ENCODE data around the gene BSN. TPM values are rescaled to one million over a fixed set of nuclear protein-coding genes. Genes with fewer than 3 reads are reported as not detected.
"Not testable (repeated sequence)": the region's sequence is repeated elsewhere in the genome, so short reads cannot be mapped to it uniquely, and the experiment has no call there.

The BSN gene
- total RNA-seq, 2 experiments from 2014 or later: 0.09 TPM

DNA sequence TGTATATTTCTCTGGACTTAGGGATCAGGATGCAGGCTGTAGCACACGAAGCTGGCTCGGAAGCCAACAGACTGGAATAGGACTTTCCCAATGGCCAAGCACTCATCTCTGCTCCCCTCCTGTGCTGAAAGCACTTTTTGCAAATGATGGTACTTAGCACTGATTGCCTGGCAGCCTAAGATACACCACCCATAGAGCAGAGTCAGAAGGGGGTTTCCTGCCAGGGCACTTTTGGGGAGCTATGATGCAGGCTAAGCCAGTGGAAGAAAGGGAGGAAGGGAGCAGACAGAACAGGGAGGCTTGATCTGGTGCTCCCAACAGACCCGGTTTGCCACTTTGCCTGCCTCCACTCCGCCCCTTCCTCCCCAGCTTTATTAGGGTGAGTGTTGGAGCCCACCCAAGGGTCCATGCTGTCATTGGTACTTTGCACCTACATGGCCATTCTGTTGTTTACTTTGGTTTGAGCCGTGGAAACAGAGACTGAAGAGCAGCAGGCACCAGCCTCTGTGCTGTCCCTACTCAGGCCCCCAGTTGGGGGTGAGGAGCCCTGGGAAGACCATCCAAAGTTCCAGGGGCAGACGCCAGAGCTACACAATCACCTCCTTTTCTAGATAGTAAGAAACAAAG is 15.9 kb downstream of the BSN start:
- H3K4me3 Mint-ChIP-seq: no peak overlapping the region
- H3K27ac Mint-ChIP-seq: no peak overlapping the region
- no peak for ATAC-seq
- intact Hi-C loops (cut with micrococcal nuclease): no loop called here
- H3K36me3 Mint-ChIP-seq (ENCODE audit: low read depth): no peaks in the 10 kb centered on the region
- TF ChIP-seq, protein P1, sequence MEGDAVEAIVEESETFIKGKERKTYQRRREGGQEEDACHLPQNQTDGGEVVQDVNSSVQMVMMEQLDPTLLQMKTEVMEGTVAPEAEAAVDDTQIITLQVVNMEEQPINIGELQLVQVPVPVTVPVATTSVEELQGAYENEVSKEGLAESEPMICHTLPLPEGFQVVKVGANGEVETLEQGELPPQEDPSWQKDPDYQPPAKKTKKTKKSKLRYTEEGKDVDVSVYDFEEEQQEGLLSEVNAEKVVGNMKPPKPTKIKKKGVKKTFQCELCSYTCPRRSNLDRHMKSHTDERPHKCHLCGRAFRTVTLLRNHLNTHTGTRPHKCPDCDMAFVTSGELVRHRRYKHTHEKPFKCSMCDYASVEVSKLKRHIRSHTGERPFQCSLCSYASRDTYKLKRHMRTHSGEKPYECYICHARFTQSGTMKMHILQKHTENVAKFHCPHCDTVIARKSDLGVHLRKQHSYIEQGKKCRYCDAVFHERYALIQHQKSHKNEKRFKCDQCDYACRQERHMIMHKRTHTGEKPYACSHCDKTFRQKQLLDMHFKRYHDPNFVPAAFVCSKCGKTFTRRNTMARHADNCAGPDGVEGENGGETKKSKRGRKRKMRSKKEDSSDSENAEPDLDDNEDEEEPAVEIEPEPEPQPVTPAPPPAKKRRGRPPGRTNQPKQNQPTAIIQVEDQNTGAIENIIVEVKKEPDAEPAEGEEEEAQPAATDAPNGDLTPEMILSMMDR (IDR thresholded peaks at IDR 0.05): no peak
- POLR2A ChIA-PET: no interaction called here
- H3K9me3 Mint-ChIP-seq: no peaks in the 10 kb centered on the region
- H3K27me3 Mint-ChIP-seq: no peaks in the 10 kb centered on the region
- CTCF ChIA-PET: interaction anchor here (2.5 kb wide), 1 partner anchor 102 kb away, joined by 8 read pairs; no protein-coding TSS in a partner anchor
- H3K4me1 Mint-ChIP-seq (ENCODE audit: low read depth): no peaks in the 10 kb centered on the region
- no peak for DNase-seq

DNA sequence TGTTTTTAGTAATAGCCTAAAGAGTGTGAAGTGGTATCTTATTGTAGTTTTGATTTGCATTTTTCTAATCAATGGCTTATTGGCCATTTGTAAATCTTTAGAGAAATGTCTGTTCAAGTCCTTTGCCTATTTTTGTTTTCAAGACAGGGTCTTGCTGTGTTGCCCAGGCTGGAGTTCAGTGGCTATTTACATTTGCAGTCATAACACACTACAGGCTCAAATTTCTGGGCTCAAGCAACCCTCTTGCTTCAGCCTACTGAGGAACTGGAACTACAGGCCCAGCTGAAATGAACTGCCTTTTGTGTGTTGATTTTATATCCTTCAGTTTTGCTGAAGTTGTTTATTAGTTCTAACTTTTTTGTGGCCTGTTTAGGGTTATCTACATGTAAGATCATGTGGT is 27.9 kb downstream of the BSN start:
- ChIA-PET POLR2A (no interaction called here), CTCF (interaction anchor here (1.1 to 1.7 kb wide), 2 partner anchors 42 to 89 kb away, joined by 3 to 6 read pairs; no protein-coding TSS in a partner anchor)
- TF ChIP-seq, protein P1 (IDR thresholded peaks at IDR 0.05): no peak
- Mint-ChIP-seq H3K27ac (no peak overlapping the region), H3K4me1 (ENCODE audit: low read depth) (no peaks in the 10 kb centered on the region), H3K27me3 (no peaks in the 10 kb centered on the region), H3K9me3 (no peaks in the 10 kb centered on the region), H3K36me3 (ENCODE audit: low read depth) (no peaks in the 10 kb centered on the region), H3K4me3 (no peak overlapping the region)
- intact Hi-C loops (cut with micrococcal nuclease): no loop called here
- DNase-seq: no peak
- ATAC-seq: no peak

DNA sequence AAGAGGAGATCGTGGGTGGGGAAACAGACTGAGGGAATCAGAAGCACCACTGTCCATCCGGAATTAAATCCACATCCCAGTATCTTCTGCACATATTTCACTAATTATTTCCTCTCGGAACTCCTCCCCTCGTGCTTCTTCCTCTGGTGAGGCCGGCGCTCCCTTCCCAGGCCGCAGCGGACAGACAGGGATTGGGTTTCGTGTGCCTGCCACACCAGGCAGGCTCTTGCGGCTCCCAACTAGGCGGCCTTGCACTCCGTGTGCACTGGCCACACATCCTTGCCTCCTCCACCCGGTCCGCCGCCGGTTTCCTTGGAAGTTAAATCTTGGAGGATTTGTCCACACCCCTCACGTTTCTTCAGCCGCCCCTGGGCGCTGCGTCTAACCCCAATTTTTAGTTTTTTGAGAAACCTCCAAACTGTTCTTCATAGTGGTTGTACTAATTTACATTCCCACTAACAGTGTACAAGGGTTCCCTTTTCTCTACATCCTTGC is 31.0 kb downstream of the BSN start:
- intact Hi-C loops (cut with micrococcal nuclease); ATAC-seq; CTCF ChIA-PET; H3K9me3 Mint-ChIP-seq; DNase-seq; H3K4me3 Mint-ChIP-seq; H3K36me3 Mint-ChIP-seq (ENCODE audit: low read depth); POLR2A ChIA-PET; H3K27me3 Mint-ChIP-seq; H3K4me1 Mint-ChIP-seq (ENCODE audit: low read depth); H3K27ac Mint-ChIP-seq: not testable (repeated sequence)

DNA sequence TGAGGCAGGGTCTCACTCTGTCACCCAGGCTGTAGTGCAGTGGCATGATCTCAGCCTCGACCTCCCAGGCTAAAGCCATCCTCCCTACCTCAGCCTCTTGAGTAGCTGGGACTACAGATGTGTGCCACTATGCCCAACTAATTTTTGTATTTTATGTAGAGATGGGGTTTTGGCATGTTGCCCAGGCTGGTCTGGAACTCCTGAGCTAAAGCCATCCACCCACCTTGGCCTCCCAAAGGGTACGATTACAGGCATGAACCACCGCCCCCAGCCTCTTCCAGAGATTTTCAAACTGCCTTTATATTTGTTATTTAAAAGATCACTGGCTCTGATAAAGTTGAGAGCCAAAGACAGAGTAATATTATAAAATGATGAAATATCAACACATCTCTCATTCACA is 37.3 kb downstream of the BSN start:
- Mint-ChIP-seq H3K4me1 (ENCODE audit: low read depth) (no peaks in the 10 kb centered on the region), H3K9me3 (no peaks in the 10 kb centered on the region), H3K27ac (no peak overlapping the region), H3K27me3 (no peaks in the 10 kb centered on the region), H3K4me3 (no peak overlapping the region), H3K36me3 (ENCODE audit: low read depth) (no peaks in the 10 kb centered on the region)
- ChIA-PET CTCF (no interaction called here), POLR2A (no interaction called here)
- intact Hi-C loops (cut with micrococcal nuclease): no loop called here
- no peak for DNase-seq
- ATAC-seq: no peak
- TF ChIP-seq, protein P1 (IDR thresholded peaks at IDR 0.05): no peak

DNA sequence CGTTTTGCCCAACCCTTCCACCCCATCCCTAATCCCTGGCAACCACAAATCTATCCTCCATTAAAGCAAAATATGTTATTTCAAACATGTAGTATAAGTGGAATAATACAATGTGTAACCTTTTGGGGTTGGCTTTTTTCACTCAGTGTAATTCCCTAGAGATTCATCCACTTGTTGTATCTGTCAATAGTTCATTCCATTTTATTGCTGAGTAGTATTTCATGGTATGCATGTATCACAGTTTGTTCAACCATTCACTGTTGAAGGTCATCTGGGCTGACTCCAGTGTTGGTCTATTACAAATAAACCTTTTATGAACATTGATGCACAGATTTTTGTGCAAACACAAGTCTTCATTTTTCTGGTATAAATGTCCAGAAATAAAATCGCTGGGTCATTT is 38.8 kb downstream of the BSN start:
- TF ChIP-seq, protein P1 (IDR thresholded peaks at IDR 0.05): no peak
- Mint-ChIP-seq H3K9me3 (no peaks in the 10 kb centered on the region), H3K4me3 (no peak overlapping the region), H3K27me3 (no peaks in the 10 kb centered on the region), H3K27ac (no peak overlapping the region), H3K4me1 (ENCODE audit: low read depth) (no peaks in the 10 kb centered on the region), H3K36me3 (ENCODE audit: low read depth) (no peaks in the 10 kb centered on the region)
- POLR2A ChIA-PET: no interaction called here
- CTCF ChIA-PET: no interaction called here
- intact Hi-C loops (cut with micrococcal nuclease): no loop called here
- ATAC-seq (no peak), DNase-seq (no peak)

All from activated CD8-positive, alpha-beta T cell treated with anti-CD3 and anti-CD28 coated beads for 36 hours (primary cell).